Activated CD4-positive, alpha-beta memory T cell treated with anti-CD3 and anti-CD28 coated beads, Interleukin-2, amount 10 ng/mL, durations not matched to agents 7 days and 5 days (primary cell): ENCODE data around the gene BCL2A1. TPM values are rescaled to one million over a fixed set of nuclear protein-coding genes. Genes with fewer than 3 reads are reported as not detected.
A peak's percentile ranks its signal among the peaks of the same experiment; 100 is the strongest.
"Not testable (repeated sequence)": the region's sequence is repeated elsewhere in the genome, so short reads cannot be mapped to it uniquely, and the experiment has no call there.

ENCODE experiments used
- CTCF ChIA-PET: fragments of 350-600 bp; sonication (Branson Sonifier 250); formaldehyde crosslinking; loops from one replicate; lab custom pipeline; 2021; ENCODE audit warnings: antibody characterized with exemption, inconsistent platforms; lab: Charles Lee
- POLR2A ChIA-PET: fragments of 350-600 bp; sonication (Branson Sonifier 250); formaldehyde crosslinking; loops from one replicate; lab custom pipeline; 2021; ENCODE audit warnings: antibody characterized with exemption; lab: Charles Lee
- DNase-seq: peaks from one replicate; pipeline ENCODE4 v3.0.0-alpha.2; 2020
- H3K27ac Mint-ChIP-seq: one replicate; pipeline ENCODE4 v1.8.0; 2021; ENCODE audit warnings: mild to moderate bottlenecking, mixed read lengths
- H3K27me3 Mint-ChIP-seq: one replicate; pipeline ENCODE4 v1.8.0; 2021; ENCODE audit warnings: mixed read lengths
- H3K36me3 Mint-ChIP-seq: one replicate; pipeline ENCODE4 v1.8.0; 2021; ENCODE audit warnings: low read depth, mixed read lengths
- H3K4me1 Mint-ChIP-seq: one replicate; pipeline ENCODE4 v1.8.0; 2021; ENCODE audit warnings: mixed read lengths
- H3K4me3 Mint-ChIP-seq: one replicate; pipeline ENCODE4 v1.8.0; 2021; ENCODE audit warnings: mild to moderate bottlenecking, mixed read lengths
- H3K9me3 Mint-ChIP-seq: one replicate; pipeline ENCODE4 v1.8.0; 2021; ENCODE audit warnings: mixed read lengths
- total RNA-seq, 2 experiments: library from RNA; stranded (reverse); gene quantifications; one replicate each; pipeline ENCODE4 v1.2.3, GENCODE V29; 2021

Gene BCL2A1
- total RNA-seq, 2 experiments from 2014 or later = 12.3 to 14.1 TPM

- Mint-ChIP-seq H3K27ac (peak overlapping the region; percentile 86), H3K9me3 (peaks cover 2% of the 10 kb centered on the region), H3K4me3 (peak overlapping the region; percentile 59), H3K4me1 (peaks cover 62% of the 10 kb centered on the region), H3K27me3 (no peaks in the 10 kb centered on the region), H3K36me3 (peaks cover 6% of the 10 kb centered on the region)
- DNase-seq = peak; percentile 23
- CTCF ChIA-PET = interaction anchor here (0.9 to 2.1 kb wide), 6 partner anchors 13 to 114 kb away, joined by 3 to 10 read pairs (median 5); no protein-coding TSS in a partner anchor
- POLR2A ChIA-PET = interaction anchor here (0.9 to 9.3 kb wide), 12 partner anchors 10 to 1023 kb away, joined by 3 to 124 read pairs (median 6); partner anchors contain the start of genes MTHFS and ZFAND6
Observed at GRCh38 chr15:79967298-79968182, 3.5 kb downstream of the BCL2A1 start.

- Mint-ChIP-seq H3K27ac (peak overlapping the region; percentile 86), H3K4me3 (peak overlapping the region; percentile 59), H3K27me3 (no peaks in the 10 kb centered on the region), H3K4me1 (peaks cover 64% of the 10 kb centered on the region), H3K36me3 (peaks cover 6% of the 10 kb centered on the region), H3K9me3 (peaks cover 2% of the 10 kb centered on the region)
- CTCF ChIA-PET = interaction anchor here (0.9 to 1.4 kb wide), 3 partner anchors 26 to 113 kb away, joined by 3 to 7 read pairs (median 4); no protein-coding TSS in a partner anchor
- POLR2A ChIA-PET = interaction anchor here (1.3 to 9.3 kb wide), 8 partner anchors 11 to 1024 kb away, joined by 3 to 124 read pairs (median 7); partner anchors contain the start of gene MTHFS
- DNase-seq = no peak
Observed at GRCh38 chr15:79966634-79967297, 4.2 kb downstream of the BCL2A1 start.

- no peaks in the 10 kb centered on the region for H3K27me3 Mint-ChIP-seq
- ChIA-PET POLR2A (interaction anchor here (1.3 to 9.3 kb wide), 4 partner anchors 20 to 1024 kb away, joined by 3 to 124 read pairs (median 54); partner anchors contain the start of gene MTHFS), CTCF (interaction anchor here (0.7 to 1.3 kb wide), 2 partner anchors 14 to 113 kb away, joined by 3 to 4 read pairs; no protein-coding TSS in a partner anchor)
- no peak for DNase-seq
- H3K36me3 Mint-ChIP-seq = peaks cover 6% of the 10 kb centered on the region
- peaks cover 57% of the 10 kb centered on the region for H3K4me1 Mint-ChIP-seq
- peak overlapping the region; percentile 86 for H3K27ac Mint-ChIP-seq
- peaks cover 2% of the 10 kb centered on the region for H3K9me3 Mint-ChIP-seq
- H3K4me3 Mint-ChIP-seq = peak overlapping the region; percentile 59
Observed at GRCh38 chr15:79965846-79966630, 5.0 kb downstream of the BCL2A1 start.

- peaks cover 9% of the 10 kb centered on the region for H3K36me3 Mint-ChIP-seq
- H3K9me3 Mint-ChIP-seq = peaks cover 2% of the 10 kb centered on the region
- no peak overlapping the region for H3K4me3 Mint-ChIP-seq
- CTCF ChIA-PET = no interaction called here
- no peak overlapping the region for H3K27ac Mint-ChIP-seq
- H3K4me1 Mint-ChIP-seq = peaks cover 49% of the 10 kb centered on the region
- POLR2A ChIA-PET = interaction anchor here (1.7 kb wide), 1 partner anchor 42 kb away, joined by 6 read pairs; no protein-coding TSS in a partner anchor
- H3K27me3 Mint-ChIP-seq = no peaks in the 10 kb centered on the region
- no peak for DNase-seq
Observed at GRCh38 chr15:79964232-79964805, 6.7 kb downstream of the BCL2A1 start.

GRCh38 chr15:79962921-79963320 lies 8.1 kb downstream of the BCL2A1 start:
- POLR2A ChIA-PET, H3K9me3 Mint-ChIP-seq, H3K27me3 Mint-ChIP-seq, H3K36me3 Mint-ChIP-seq, H3K27ac Mint-ChIP-seq, H3K4me3 Mint-ChIP-seq, CTCF ChIA-PET, DNase-seq: not testable (repeated sequence)
- peaks cover 39% of the 10 kb centered on the region for H3K4me1 Mint-ChIP-seq

GRCh38 chr15:79962178-79962577 lies 8.8 kb downstream of the BCL2A1 start:
- Mint-ChIP-seq H3K4me3 (no peak overlapping the region), H3K36me3 (peaks cover 9% of the 10 kb centered on the region), H3K4me1 (peaks cover 32% of the 10 kb centered on the region), H3K27me3 (no peaks in the 10 kb centered on the region), H3K9me3 (peaks cover 2% of the 10 kb centered on the region), H3K27ac (no peak overlapping the region)
- CTCF ChIA-PET = no interaction called here
- POLR2A ChIA-PET = no interaction called here
- no peak for DNase-seq

GRCh38 chr15:79960502-79961212 lies 10.3 kb downstream of the BCL2A1 start:
- H3K36me3 Mint-ChIP-seq = peaks cover 5% of the 10 kb centered on the region
- CTCF ChIA-PET = no interaction called here

GRCh38 chr15:79957741-79958140 lies 13.3 kb downstream of the BCL2A1 start:
- Mint-ChIP-seq H3K27me3 (no peaks in the 10 kb centered on the region), H3K4me3 (no peak overlapping the region), H3K27ac (no peak overlapping the region), H3K9me3 (peaks cover 1% of the 10 kb centered on the region), H3K36me3 (peaks cover 4% of the 10 kb centered on the region), H3K4me1 (peaks cover 23% of the 10 kb centered on the region)
- no peak for DNase-seq
- ChIA-PET CTCF (interaction anchor here (1.1 kb wide), 1 partner anchor 34 kb away, joined by 7 read pairs; no protein-coding TSS in a partner anchor), POLR2A (no interaction called here)

More at GRCh38 chr15:79960502-79961212, 10.3 kb downstream of the BCL2A1 start:
- peaks cover 17% of the 10 kb centered on the region for H3K4me1 Mint-ChIP-seq
- DNase-seq = no peak
- no peak overlapping the region for H3K4me3 Mint-ChIP-seq
- H3K9me3 Mint-ChIP-seq = peaks cover 2% of the 10 kb centered on the region
- H3K27me3 Mint-ChIP-seq = no peaks in the 10 kb centered on the region
- POLR2A ChIA-PET = interaction anchor here (0.6 kb wide), 1 partner anchor 37 kb away, joined by 3 read pairs; no protein-coding TSS in a partner anchor
- H3K27ac Mint-ChIP-seq = no peak overlapping the region

GRCh38 chr15:79956354-79956939 lies 14.5 kb downstream of the BCL2A1 start:
- H3K4me3 Mint-ChIP-seq = no peak overlapping the region
- H3K4me1 Mint-ChIP-seq = peaks cover 20% of the 10 kb centered on the region
- CTCF ChIA-PET = interaction anchor here (0.7 kb wide), 1 partner anchor 263 kb away, joined by 5 read pairs; no protein-coding TSS in a partner anchor
- H3K9me3 Mint-ChIP-seq = no peaks in the 10 kb centered on the region
- no peak overlapping the region for H3K27ac Mint-ChIP-seq
- H3K27me3 Mint-ChIP-seq = no peaks in the 10 kb centered on the region
- no peak for DNase-seq
- H3K36me3 Mint-ChIP-seq = peaks cover 3% of the 10 kb centered on the region
- POLR2A ChIA-PET = no interaction called here

GRCh38 chr15:79954661-79955060 lies 16.3 kb downstream of the BCL2A1 start:
- POLR2A ChIA-PET = no interaction called here
- Mint-ChIP-seq H3K4me3 (no peak overlapping the region), H3K4me1 (peaks cover 20% of the 10 kb centered on the region), H3K9me3 (no peaks in the 10 kb centered on the region), H3K36me3 (no peaks in the 10 kb centered on the region), H3K27ac (no peak overlapping the region), H3K27me3 (no peaks in the 10 kb centered on the region)
- no peak for DNase-seq
- CTCF ChIA-PET = interaction anchor here (1.0 kb wide), 1 partner anchor 14 kb away, joined by 3 read pairs; no protein-coding TSS in a partner anchor

- H3K27ac Mint-ChIP-seq = peak overlapping the region; percentile 7
- H3K4me3 Mint-ChIP-seq = no peak overlapping the region
- no peak for DNase-seq
- H3K27me3 Mint-ChIP-seq = no peaks in the 10 kb centered on the region
- ChIA-PET POLR2A (interaction anchor here (1.1 to 1.2 kb wide), 2 partner anchors 14 to 17 kb away, joined by 3 to 4 read pairs; partner anchors contain the start of gene BCL2A1), CTCF (interaction anchor here (1.0 kb wide), 1 partner anchor 15 kb away, joined by 3 read pairs; no protein-coding TSS in a partner anchor)
- peaks cover 20% of the 10 kb centered on the region for H3K4me1 Mint-ChIP-seq
- no peaks in the 10 kb centered on the region for H3K36me3 Mint-ChIP-seq
- no peaks in the 10 kb centered on the region for H3K9me3 Mint-ChIP-seq
Observed at GRCh38 chr15:79953951-79954444, 17.0 kb downstream of the BCL2A1 start.
